HG02885 (cell line): Measurements from ENCODE around the gene DNAJC21.
"Not testable (repeated sequence)": the region's sequence is repeated elsewhere in the genome, so short reads cannot be mapped to it uniquely, and the experiment has no call there.

ENCODE experiments used
- ATAC-seq: cut with Tn5 transposase; IDR thresholded peaks from one replicate; pipeline ENCODE4 v1.9.1; 2021; ENCODE audit warnings: mild to moderate bottlenecking; ENCODE audit not compliant: unreplicated experiment, poor library complexity

Gene DNAJC21

DNA sequence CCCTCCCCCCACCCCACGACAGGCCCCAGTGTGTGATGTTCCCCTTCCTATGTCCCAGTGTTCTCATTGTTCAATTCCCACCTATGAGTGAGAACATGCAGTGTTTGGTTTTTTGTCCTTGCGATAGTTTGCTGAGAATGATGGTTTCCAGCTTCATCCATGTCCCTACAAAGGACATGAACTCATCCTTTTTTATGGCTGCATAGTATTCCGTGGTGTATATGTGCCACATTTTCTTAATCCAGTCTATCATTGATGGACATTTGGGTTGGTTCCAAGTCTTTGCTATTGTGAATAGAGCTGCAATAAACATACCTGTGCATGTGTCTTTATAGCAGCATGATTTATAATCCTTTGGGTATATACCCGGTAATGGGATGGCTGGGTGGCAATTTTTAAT is 42.3 kb downstream of the DNAJC21 start:
- ATAC-seq: not testable (repeated sequence)

DNA sequence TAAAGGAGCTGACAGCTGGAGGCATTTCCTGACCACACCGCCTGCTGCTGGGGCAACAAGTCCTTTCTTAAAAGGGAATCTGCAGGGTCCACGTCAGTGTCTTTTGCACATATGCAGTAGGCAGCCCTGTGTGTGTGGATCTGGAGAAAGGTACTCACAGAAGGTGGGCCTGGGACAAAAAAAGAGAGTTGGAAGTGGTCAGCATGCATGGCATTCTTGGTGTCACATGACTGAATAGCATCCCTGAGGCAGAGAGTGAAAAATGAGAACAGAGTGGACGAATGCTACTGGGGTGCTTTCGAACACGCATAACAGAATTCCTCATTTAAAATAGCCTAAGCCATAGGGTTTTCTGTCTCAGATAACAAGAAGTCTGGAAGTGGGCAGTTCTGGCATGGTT is 47.0 kb downstream of the DNAJC21 start:
- no peak for ATAC-seq

DNA sequence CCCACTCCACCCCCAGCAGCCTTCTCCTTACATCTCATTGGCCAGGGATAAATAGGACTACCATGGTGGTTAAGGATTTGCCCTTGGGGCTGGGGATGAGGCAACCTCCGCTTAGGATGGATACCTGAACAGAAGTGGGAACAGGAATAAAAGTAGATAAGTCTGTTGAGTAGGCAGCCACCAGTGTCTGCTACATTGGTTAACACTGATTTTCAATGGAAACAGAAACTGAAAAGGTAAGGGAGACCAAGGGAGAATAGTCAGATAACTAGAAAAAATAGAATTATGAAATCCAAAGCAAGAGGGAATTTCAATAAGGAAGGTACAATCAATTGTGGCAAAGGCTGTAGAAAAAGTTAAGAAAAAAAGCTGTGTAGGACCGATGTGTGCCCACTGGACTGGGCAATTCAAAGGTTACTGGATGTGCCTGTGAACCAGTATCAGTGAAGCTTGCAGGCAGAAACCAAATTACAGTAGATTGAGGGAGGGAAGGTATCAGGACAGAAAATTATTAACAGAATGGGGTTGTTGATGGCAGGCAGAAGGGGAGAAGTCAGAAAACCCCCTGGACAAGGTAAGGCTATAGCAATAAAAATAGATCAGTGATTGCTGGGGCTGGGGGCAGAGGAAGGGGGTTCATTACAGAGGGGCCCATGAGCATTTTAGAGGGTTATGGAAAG is 48.7 kb downstream of the DNAJC21 start:
- no peak for ATAC-seq

DNA sequence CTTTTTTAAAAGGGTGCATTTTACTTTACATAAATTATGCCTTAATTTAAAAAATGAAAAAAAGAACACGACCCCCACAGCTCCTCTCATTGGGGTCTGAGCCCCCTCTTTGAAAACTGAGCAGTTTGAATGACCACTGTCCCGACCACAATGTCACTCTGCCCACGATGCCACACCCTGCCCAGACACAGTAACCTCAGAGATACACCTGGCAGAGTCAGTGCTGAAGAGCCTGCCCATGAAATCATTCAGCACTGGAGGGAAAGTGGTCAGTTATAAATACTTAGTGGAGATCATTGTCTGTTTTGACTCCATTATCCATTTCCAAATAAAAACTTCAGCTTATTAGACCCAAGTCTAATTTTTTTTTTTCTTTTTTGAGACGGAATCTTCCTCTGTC is 49.3 kb downstream of the DNAJC21 start:
- no peak for ATAC-seq

DNA sequence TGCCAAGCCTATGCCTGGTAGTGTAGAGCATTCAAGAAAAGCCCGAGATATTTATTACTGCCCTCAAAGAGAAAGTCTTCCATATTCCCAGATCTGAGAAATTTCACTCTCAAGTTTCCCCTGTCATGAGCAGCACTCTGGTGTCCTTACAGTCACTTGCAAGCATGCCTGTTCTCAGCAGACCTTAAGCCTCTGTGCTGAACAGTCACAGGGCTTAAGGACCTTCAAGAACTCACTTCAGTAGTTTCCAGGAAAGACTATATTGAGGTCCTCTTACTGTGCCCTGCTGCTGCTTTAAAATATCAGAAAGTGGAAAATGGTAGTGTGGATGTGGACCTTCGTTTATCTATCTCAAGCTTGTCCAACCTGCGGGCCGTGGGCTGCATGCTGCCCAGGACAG is 53.5 kb downstream of the DNAJC21 start:
- no peak for ATAC-seq

DNA sequence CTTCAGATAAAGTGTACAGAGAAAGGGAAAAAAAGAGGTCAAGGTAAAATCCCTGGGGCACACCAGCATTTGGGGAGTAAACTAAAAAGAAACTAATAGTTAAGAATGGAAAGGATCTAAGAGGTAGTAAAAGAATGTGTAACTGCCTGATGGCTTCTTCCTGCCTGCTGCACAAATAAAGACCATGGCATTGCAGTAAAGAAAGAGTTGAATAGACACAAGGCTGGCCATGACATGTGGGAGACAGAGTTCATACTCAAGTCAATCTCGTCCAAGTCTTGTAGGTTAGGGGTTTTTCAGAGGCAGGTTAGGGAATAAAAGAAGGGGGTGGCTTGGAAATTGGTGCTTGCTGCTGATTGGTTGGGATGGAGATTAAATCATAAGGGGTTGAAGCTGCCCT is 57.6 kb downstream of the DNAJC21 start:
- no peak for ATAC-seq

DNA sequence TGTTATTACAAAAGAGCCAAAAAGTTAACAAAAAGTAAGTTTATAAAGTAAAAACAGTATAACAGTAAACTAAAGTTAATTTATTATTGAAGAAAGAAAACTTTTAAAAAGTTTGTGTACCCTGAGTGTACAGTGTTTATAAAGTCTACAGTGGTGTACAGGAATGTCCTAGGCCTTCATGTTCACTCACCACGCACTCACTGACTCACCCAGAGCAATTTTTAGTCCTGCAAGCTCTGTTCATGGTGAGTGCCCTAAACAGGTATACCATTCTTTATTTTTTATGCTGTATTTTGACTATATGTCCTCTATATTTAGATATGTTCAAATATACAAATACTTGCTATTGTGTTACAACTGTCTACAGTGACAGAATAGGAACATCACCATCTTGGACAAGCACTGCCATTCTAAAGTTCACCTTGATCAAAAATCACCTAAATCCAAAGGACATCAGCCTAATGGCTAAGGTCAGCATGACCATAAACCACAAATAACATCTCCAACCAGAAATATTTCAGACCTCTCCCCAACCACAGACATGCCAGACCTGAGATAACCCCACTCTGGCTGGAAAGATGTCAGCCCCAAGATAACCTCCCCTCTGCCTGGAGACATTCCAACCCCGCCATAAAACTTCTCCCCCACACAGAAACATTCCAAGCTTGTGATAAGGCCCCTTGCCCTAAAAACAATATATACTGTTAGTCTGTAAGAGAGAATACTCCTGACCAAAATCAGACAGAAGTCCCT is 62.3 kb downstream of the DNAJC21 start:
- ATAC-seq: no peak

DNA sequence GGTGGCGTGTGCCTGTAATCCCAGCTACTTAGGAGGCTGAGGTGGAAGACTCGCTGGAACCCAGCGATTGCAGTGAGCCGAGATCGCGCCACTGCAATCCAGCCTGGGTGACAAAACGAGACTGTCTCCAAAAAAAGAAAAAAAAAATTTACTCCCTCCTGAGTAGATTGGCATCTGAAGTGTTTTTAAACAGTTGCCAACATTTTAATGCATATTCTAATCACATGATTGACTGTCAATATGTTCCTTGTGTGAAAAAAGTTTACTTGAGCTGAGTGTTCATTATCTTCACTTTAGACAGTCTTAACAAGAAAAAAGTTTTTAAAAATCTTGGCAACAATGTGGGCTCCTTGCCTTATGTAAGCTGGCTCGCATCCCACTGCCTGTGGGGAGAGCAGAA is 64.6 kb downstream of the DNAJC21 start:
- ATAC-seq: no peak

DNA sequence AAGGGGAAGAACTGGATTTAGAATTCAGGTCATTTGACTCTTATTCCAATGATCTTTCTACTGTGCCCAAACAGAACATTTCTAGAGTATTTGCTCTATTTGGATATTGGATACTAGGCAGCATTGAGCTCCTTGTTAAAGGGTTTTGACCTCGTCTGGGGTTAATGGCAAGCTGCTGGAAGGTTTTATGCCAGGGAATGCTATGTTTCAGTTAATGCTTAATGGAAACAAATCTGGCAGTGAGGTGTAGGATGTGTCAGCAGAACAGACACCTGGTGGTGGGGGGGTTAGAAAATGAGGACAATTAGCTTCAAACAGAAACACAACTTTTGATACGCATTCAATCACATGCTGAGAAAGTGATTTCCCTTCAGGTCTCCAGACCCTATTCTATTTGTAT is 66.9 kb downstream of the DNAJC21 start:
- ATAC-seq: no peak

DNA sequence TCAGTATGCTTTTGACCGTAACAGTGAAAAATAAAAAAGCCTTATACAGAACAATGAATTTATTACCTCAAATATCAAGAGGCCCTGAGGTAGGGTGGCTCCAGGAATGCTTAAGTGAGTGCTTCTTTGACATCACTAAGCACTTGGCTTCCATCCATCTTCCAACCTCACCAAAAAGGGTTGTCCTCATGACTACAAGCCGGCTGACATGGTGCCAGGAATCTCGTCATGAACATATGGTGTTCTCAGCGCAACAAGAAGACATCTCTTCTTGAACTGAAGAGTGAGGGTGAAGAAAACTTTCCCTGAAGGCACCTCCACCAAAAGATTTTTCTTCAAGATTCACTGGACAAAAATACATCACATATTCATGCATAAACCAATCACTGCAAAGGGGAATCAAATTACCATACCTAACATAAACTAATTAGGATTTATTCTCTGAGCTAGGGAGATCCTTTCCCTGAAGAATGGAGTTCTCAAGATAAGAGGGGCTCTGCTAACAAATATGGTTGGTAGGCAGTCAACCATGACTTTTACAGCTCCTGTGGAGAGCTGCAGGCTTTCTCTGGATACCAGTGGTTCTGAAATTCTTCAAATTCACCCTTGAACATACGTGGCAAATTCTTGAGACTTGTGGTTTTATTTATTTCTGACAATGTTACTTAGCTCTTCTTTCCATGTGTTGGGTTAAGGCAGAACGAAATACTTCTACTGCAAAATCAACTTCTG is 68.9 kb downstream of the DNAJC21 start:
- ATAC-seq: no peak

DNA sequence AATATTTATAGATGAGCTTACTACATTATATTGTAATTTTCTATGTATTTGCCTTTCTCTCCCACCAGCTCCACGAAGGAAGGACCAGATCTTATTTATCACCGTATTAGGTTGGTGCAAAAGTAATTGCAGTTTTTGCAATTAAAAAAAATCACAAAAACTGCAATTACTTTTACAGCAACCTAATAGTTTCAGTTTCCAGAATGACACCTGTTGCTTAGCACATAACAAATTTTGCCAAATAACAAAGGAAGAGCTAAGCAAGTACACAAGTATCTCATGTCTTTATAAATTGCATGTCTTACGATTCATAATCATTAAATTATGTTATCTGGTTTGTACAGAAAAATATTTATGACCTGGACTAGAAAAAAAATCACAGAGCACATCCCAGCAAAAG is 72.5 kb downstream of the DNAJC21 start:
- ATAC-seq: no peak

DNA sequence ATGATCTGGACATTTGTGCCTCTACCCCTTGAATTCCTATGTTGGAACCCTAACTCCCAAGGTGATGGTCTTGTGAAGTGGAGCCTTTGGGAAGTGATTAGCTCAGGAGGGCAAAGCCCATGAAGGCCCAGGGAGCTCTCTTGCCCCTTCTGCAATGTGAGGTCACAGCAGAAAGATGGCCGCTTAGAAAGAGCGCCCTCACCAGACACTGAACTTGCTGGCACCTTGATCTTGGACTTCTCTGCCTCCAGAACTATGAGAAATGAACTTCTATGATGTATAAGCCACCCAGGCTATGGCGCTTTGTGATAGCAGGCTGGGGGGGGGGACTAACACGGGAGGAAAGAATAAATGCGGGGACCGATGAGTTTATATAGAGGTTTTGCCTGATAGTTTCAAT is 73.1 kb downstream of the DNAJC21 start:
- ATAC-seq: no peak

DNA sequence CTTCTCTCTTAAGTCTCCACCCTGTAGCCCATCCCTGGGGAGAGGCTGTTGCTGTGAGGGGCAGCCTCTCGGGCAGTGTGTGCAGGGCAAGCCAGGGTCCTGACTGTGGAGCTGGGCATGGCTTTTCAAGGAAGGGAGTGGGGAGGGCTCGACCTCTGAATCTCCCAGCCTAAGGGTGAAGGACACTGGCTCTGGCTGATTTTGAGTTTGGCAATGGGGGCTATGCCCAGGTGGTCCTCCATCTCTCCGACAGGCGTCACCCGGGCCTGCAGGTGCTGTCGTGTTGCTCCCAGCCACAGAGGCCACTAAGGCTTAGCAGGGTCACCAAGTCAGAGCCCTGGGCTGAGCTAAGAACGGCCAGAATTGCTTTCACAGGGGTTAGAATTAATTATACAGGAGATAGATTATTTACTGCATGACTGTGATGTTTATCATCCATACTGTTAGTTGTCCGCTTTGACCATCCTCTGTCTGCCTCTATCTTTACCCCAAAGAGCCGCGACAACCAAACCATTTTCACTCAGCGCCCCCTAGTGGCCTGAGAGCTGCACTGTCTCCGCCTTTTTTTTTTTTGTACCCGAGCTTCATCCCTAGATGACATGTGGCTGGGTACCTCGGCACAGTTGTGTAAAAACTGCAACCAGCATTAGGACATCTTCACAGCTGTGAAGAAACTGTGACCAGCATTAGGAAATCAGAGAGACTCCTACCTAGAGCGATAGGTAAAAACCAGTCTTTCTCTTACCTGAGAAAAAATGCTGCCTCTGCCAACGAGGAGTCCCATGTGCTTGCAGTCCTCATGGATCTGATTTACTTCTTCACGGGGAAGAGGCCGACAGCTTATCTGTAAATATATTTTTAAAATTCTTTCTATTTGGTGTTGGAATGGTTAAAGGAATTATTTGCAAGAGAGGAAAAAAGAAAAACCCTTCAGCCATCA is 73.9 kb downstream of the DNAJC21 start:
- ATAC-seq: peak; percentile 92

DNA sequence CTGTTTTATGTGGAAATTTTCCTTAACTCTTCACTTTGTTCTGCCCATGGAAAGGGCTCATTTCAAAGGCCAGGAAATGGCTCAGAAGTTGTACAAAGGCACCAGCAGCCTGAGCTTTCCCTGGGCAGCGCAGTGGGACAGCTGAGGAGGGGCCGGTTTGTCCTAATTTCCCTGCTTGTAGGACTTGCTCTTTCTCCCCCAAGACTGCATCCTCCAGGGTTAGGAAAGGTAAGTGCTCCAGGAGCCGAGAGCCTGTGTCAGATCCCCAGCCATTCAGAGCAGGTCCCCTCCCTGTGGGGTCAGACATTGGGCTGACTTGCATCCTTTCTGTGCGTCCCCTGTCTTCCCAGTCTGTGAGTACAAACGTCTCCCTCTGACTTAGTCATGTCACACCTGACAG is 74.8 kb downstream of the DNAJC21 start:
- no peak for ATAC-seq

DNA sequence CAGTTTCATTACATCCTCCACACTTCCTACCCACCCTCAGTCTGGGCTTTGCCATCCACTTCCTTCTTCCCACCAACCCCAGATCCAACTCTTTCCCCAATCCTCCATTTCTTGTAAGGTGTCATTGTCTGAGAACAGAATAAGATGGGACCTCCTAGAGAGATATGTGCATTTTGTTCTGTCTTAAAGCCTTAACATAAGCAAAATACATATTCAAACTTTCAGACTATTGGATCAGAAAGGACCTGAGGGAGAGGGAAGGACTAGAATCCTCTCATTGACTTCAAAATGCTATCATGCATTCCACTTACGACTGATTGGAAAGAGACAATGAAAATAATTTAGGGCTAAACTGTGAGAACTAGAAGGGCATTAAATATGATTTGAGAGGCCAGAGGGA is 75.4 kb downstream of the DNAJC21 start:
- no peak for ATAC-seq
